H1 (cell line): ENCODE data around the gene ACAP1. TPM values are rescaled to one million over a fixed set of nuclear protein-coding genes. Genes with fewer than 3 reads are reported as not detected.
A peak's percentile ranks its signal among the peaks of the same experiment; 100 is the strongest.

Source experiments
- GTF2F1 ChIP-seq: IDR thresholded peaks from 2 replicates; pipeline ENCODE4 v1.6.1; 2012; ENCODE audit warnings: low read depth, low read length, improper control_type of control experiment, borderline replicate concordance
- RAD21 ChIP-seq, 2 experiments: IDR thresholded peaks in 1 of 2; conservative IDR thresholded peaks in 1 of 2; 2 replicates each; pipeline ENCODE4 v1.6.1; 2011; ENCODE audit warnings: low read depth in 2 of 2, low read length in 2 of 2, improper control_type of control experiment in 1 of 2, inconsistent platforms in 1 of 2, mild to moderate bottlenecking in 1 of 2, moderate library complexity in 1 of 2
- RFX5 ChIP-seq: IDR thresholded peaks from 2 replicates; pipeline ENCODE4 v1.6.1; 2011; ENCODE audit warnings: low read depth, low read length, improper control_type of control experiment, borderline replicate concordance
- TAF7 ChIP-seq: optimal IDR thresholded peaks from 2 replicates; pipeline ENCODE3; 2011; ENCODE audit warnings: low read depth, mild to moderate bottlenecking, inconsistent platforms, low read length, moderate library complexity, borderline replicate concordance
- TEAD4 ChIP-seq: IDR thresholded peaks from 2 replicates; pipeline ENCODE4 v1.6.1; 2012; ENCODE audit warnings: low read depth, low read length, inconsistent platforms, mixed read lengths
- polyA plus RNA-seq, 7 experiments: library from polyadenylated mRNA; depleted of rRNA in 3 of 7; stranded (reverse) in 5 of 7; unstranded in 2 of 7; fragments of >200 nt in 5 of 7; fragments of 200-250 nt in 2 of 7; gene quantifications; 1 replicate in 5 of 7; 2 replicates in 1 of 7; 4 replicates in 1 of 7; pipeline versions ENCODE4 v1.2.1 to v1.2.3, GENCODE V29; 2011 to 2013; ENCODE audit warnings: missing spikeins in 2 of 7, mixed read lengths in 2 of 7
- total RNA-seq: library from RNA; stranded (reverse); fragmentation: NEBNext Ultra II Directional; extraction: Animal tissue kit (Norgen Biotek cat#: 25700); gene quantifications from 2 replicates; pipeline ENCODE4 v1.2.1, GENCODE V29; 2021
- TF ChIP-seq, protein P1 (sequence below): fragments of 300-600 bp; sonication (generic); IDR thresholded peaks from 2 replicates; pipeline ENCODE4 v1.7.1; 2012; ENCODE audit warnings: low read length, moderate library complexity, mild to moderate bottlenecking, inconsistent platforms; ENCODE audit not compliant: insufficient replicate concordance
- TF ChIP-seq, protein P2 (sequence below): IDR thresholded peaks from 2 replicates; pipeline ENCODE4 v1.6.1; 2012; ENCODE audit warnings: inconsistent platforms
- TF ChIP-seq, protein P3 (sequence below): IDR thresholded peaks from 2 replicates; pipeline ENCODE4 v1.6.1; 2011; ENCODE audit warnings: low read depth, mild to moderate bottlenecking, low read length; ENCODE audit not compliant: insufficient read depth

ACAP1 gene
- total and polyA plus RNA-seq, 2 of the 8 experiments (the other 6 are each of a cell fraction or from before 2014, with no cell fraction given) = 11.9 to 45.1 TPM

DNA sequence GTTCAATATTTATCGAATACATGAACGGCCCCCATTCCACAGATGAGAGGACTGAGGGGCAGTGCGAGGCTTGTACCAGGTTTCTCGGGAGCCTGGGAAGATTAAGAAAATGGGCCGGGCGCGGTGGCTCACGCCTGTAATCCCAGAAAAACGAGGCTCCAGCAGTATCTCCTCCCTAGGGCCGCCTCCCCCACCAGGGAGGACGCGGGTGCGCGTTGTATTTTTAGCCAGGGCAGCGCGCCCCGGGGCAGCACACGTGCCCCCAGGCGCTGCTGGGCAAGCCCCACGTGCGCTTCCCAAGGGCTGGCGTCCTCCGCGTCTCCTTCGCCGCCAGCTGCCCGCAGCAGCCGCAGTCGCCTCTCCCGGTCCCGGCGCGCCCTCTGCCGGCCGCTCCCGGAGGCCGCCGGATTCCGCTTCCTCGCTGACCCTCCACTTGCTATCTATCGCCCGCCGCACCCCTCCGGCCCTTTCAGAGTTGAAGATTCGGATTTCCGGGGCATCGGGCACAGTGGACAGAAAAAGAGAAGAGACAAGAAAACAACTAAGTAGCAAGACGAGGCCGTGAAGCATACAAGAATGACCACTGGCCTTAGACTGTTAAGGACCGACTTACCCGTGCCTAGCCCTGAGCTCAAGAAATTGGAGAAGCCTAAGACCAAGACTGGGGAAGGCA lies 40.0 kb upstream of the ACAP1 start (continued):
- TF ChIP-seq, protein P1, sequence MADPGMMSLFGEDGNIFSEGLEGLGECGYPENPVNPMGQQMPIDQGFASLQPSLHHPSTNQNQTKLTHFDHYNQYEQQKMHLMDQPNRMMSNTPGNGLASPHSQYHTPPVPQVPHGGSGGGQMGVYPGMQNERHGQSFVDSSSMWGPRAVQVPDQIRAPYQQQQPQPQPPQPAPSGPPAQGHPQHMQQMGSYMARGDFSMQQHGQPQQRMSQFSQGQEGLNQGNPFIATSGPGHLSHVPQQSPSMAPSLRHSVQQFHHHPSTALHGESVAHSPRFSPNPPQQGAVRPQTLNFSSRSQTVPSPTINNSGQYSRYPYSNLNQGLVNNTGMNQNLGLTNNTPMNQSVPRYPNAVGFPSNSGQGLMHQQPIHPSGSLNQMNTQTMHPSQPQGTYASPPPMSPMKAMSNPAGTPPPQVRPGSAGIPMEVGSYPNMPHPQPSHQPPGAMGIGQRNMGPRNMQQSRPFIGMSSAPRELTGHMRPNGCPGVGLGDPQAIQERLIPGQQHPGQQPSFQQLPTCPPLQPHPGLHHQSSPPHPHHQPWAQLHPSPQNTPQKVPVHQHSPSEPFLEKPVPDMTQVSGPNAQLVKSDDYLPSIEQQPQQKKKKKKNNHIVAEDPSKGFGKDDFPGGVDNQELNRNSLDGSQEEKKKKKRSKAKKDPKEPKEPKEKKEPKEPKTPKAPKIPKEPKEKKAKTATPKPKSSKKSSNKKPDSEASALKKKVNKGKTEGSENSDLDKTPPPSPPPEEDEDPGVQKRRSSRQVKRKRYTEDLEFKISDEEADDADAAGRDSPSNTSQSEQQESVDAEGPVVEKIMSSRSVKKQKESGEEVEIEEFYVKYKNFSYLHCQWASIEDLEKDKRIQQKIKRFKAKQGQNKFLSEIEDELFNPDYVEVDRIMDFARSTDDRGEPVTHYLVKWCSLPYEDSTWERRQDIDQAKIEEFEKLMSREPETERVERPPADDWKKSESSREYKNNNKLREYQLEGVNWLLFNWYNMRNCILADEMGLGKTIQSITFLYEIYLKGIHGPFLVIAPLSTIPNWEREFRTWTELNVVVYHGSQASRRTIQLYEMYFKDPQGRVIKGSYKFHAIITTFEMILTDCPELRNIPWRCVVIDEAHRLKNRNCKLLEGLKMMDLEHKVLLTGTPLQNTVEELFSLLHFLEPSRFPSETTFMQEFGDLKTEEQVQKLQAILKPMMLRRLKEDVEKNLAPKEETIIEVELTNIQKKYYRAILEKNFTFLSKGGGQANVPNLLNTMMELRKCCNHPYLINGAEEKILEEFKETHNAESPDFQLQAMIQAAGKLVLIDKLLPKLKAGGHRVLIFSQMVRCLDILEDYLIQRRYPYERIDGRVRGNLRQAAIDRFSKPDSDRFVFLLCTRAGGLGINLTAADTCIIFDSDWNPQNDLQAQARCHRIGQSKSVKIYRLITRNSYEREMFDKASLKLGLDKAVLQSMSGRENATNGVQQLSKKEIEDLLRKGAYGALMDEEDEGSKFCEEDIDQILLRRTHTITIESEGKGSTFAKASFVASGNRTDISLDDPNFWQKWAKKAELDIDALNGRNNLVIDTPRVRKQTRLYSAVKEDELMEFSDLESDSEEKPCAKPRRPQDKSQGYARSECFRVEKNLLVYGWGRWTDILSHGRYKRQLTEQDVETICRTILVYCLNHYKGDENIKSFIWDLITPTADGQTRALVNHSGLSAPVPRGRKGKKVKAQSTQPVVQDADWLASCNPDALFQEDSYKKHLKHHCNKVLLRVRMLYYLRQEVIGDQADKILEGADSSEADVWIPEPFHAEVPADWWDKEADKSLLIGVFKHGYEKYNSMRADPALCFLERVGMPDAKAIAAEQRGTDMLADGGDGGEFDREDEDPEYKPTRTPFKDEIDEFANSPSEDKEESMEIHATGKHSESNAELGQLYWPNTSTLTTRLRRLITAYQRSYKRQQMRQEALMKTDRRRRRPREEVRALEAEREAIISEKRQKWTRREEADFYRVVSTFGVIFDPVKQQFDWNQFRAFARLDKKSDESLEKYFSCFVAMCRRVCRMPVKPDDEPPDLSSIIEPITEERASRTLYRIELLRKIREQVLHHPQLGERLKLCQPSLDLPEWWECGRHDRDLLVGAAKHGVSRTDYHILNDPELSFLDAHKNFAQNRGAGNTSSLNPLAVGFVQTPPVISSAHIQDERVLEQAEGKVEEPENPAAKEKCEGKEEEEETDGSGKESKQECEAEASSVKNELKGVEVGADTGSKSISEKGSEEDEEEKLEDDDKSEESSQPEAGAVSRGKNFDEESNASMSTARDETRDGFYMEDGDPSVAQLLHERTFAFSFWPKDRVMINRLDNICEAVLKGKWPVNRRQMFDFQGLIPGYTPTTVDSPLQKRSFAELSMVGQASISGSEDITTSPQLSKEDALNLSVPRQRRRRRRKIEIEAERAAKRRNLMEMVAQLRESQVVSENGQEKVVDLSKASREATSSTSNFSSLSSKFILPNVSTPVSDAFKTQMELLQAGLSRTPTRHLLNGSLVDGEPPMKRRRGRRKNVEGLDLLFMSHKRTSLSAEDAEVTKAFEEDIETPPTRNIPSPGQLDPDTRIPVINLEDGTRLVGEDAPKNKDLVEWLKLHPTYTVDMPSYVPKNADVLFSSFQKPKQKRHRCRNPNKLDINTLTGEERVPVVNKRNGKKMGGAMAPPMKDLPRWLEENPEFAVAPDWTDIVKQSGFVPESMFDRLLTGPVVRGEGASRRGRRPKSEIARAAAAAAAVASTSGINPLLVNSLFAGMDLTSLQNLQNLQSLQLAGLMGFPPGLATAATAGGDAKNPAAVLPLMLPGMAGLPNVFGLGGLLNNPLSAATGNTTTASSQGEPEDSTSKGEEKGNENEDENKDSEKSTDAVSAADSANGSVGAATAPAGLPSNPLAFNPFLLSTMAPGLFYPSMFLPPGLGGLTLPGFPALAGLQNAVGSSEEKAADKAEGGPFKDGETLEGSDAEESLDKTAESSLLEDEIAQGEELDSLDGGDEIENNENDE = no peak
- TF ChIP-seq RFX5 (no peak), GTF2F1 (no peak), RAD21 (IDR thresholded peaks at IDR 0.05 in 1 of 2, conservative IDR thresholded peaks at IDR 0.05 in 1 of 2; ENCODE audit: low read depth in 2 of 2, low read length in 2 of 2) (peak; percentile 93 to 95), TEAD4 (peak; percentile 76), TAF7 (peak; percentile 50)
- TF ChIP-seq, protein P2, sequence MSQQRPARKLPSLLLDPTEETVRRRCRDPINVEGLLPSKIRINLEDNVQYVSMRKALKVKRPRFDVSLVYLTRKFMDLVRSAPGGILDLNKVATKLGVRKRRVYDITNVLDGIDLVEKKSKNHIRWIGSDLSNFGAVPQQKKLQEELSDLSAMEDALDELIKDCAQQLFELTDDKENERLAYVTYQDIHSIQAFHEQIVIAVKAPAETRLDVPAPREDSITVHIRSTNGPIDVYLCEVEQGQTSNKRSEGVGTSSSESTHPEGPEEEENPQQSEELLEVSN = peak; percentile 94
- TF ChIP-seq, protein P3, sequence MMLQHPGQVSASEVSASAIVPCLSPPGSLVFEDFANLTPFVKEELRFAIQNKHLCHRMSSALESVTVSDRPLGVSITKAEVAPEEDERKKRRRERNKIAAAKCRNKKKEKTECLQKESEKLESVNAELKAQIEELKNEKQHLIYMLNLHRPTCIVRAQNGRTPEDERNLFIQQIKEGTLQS = 0 out of 2 replicates have a peak, but pooled peaks have one; percentile 28
